ENCODE data around the gene DMBT1.

The DMBT1 gene

DNA sequence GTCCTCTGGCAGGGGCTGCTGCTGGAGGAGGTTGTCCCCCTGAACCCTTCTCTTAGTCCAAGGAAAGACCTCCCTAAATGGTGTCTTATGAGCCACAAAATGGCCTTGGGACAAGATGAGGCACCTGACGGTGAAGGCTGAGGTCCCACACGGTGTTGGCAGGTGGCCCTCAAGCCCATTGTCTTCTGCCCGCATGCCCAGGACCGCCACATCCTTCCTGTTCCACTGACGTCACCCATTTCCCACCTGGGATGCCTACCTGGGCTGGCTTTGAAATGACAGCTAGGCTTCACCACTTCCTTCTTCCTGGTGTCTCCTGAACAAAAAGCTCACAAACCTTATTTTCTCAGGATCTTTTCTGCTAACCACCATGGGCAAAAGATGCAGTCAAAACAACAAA lies 2.1 kb upstream of the DMBT1 start:
- H3K9me3 ChIP-seq (ENCODE audit: control insufficient read depth in 5 of 5, low read length in 5 of 5), result no peaks in the 10 kb centered on the region
- H3K36me3 ChIP-seq (ENCODE audit: control insufficient read depth in 5 of 5, insufficient read depth in 5 of 5, low read length in 5 of 5), result no peaks in the 10 kb centered on the region
- no peak overlapping the region for H3K9ac ChIP-seq (ENCODE audit: low read length in 5 of 5)
- no peak overlapping the region for H3K27ac ChIP-seq (ENCODE audit: low read depth, low read length)
- peaks cover 3 to 24% (median 11%) of the 10 kb centered on the region in 5 donors for H3K27me3 ChIP-seq (ENCODE audit: control insufficient read depth in 5 of 5, insufficient read depth in 4 of 5, low read length in 5 of 5)
- no peak overlapping the region for H3K4me3 ChIP-seq (ENCODE audit: low read depth in 1 of 5, low read length in 5 of 5)
- no peaks in the 10 kb centered on the region for H3K4me1 ChIP-seq (ENCODE audit: control insufficient read depth in 5 of 5, insufficient read depth in 5 of 5, low read length in 5 of 5)

DNA sequence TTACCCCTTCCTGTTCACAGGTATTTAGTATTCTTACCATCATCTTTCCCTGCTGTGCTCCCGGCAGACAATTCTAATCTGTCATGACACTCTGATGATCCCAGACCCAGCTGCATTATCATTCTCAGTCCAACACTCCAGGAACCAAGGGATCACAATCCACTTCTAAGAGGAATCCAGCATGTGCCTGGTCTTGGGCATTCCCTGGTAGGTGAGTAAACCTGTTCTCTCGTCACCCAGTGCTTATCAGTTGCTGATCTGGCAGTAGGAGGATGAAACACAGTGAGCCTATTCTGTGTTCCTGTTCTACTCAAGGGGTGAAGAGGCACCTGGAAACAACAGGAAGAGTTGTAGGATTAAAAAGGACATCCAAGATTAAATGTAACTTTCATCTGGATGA lies 1.3 kb upstream of the DMBT1 start:
- Histone ChIP-seq H3K9ac (ENCODE audit: low read length in 5 of 5) (no peak overlapping the region), H3K27ac (ENCODE audit: low read depth, low read length) (no peak overlapping the region), H3K36me3 (ENCODE audit: control insufficient read depth in 5 of 5, insufficient read depth in 5 of 5, low read length in 5 of 5) (no peaks in the 10 kb centered on the region), H3K4me1 (ENCODE audit: control insufficient read depth in 5 of 5, insufficient read depth in 5 of 5, low read length in 5 of 5) (no peaks in the 10 kb centered on the region), H3K9me3 (ENCODE audit: control insufficient read depth in 5 of 5, low read length in 5 of 5) (no peaks in the 10 kb centered on the region), H3K4me3 (ENCODE audit: low read depth in 1 of 5, low read length in 5 of 5) (no peak overlapping the region), H3K27me3 (ENCODE audit: control insufficient read depth in 5 of 5, insufficient read depth in 4 of 5, low read length in 5 of 5) (peaks cover 3 to 24% (median 11%) of the 10 kb centered on the region in 5 donors)

DNA sequence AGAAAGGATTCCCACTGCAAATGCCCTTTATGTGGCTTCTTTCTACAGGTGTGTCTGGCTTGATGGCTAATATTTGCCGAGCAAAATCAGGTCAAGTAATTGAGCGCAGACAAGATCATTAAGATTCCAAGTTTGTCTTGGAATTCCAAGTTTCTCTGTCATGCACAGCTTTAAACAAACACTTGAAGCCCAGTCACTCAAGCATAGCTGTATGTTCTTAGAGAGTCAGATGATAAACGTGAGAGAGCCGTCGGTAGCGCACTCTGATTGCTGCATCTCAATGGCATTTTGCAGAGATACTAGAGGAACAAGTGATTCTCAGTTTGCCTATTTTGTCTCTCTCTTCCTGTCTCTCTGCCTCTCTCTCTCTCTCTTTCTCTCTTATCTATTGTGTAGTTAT lies 658 bp downstream of the DMBT1 start:
- Histone ChIP-seq H3K9ac (ENCODE audit: low read length in 5 of 5) (no peak overlapping the region), H3K9me3 (ENCODE audit: control insufficient read depth in 5 of 5, low read length in 5 of 5) (no peaks in the 10 kb centered on the region), H3K4me1 (ENCODE audit: control insufficient read depth in 5 of 5, insufficient read depth in 5 of 5, low read length in 5 of 5) (peaks cover 0 to 7% (median 4%) of the 10 kb centered on the region in 5 donors), H3K4me3 (ENCODE audit: low read depth in 1 of 5, low read length in 5 of 5) (no peak overlapping the region), H3K27ac (ENCODE audit: low read depth, low read length) (no peak overlapping the region), H3K36me3 (ENCODE audit: control insufficient read depth in 5 of 5, insufficient read depth in 5 of 5, low read length in 5 of 5) (no peaks in the 10 kb centered on the region), H3K27me3 (ENCODE audit: control insufficient read depth in 5 of 5, insufficient read depth in 4 of 5, low read length in 5 of 5) (peaks cover 3 to 23% (median 10%) of the 10 kb centered on the region in 5 donors)

DNA sequence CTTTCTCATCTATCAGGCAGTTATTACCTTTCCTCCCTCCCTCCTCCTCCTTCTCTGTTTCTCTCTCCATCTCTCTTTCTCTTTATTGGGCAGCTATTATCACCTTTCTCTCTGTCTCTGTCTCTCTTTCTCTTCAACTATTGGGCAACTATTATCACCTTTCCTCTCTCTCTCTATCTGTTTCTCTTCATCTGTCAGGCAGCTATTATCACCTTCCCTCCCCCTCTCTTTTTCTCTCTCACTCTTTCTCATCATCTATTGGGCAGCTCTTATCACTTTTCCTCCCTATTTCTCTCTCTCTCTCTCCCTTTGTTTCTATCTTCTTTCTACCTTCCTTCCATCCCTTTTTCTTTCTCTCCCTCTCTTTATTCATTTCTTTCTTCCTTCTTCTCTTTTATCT lies 1.2 kb downstream of the DMBT1 start:
- Histone ChIP-seq H3K9me3 (ENCODE audit: control insufficient read depth in 5 of 5, low read length in 5 of 5) (no peaks in the 10 kb centered on the region), H3K27me3 (ENCODE audit: control insufficient read depth in 5 of 5, insufficient read depth in 4 of 5, low read length in 5 of 5) (peaks cover 3 to 17% (median 6%) of the 10 kb centered on the region in 5 donors)

DNA sequence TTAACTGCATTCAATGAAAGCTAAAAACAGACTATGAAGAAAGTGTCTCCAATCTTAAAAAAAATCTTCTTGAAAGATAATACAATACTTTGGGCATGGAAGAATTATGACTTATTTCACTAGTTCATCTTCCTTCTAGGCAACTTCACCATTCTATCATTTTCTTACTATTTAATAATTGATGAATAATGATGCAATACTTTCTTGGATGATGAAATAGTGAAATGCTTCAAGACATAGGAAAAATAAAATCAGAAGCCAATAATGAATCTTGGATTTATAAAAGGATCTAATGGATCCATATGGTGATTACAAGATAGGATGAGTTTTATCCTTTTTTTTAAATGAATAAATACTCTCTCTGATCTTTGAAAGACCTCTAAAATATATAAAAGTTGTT lies 4.4 kb downstream of the DMBT1 start:
- Histone ChIP-seq H3K4me1 (ENCODE audit: control insufficient read depth in 5 of 5, insufficient read depth in 5 of 5, low read length in 5 of 5) (peaks cover 0 to 7% (median 4%) of the 10 kb centered on the region in 5 donors), H3K9ac (ENCODE audit: low read length in 5 of 5) (no peak overlapping the region), H3K27me3 (ENCODE audit: control insufficient read depth in 5 of 5, insufficient read depth in 4 of 5, low read length in 5 of 5) (peaks cover 3 to 9% (median 3%) of the 10 kb centered on the region in 5 donors), H3K27ac (ENCODE audit: low read depth, low read length) (no peak overlapping the region), H3K9me3 (ENCODE audit: control insufficient read depth in 5 of 5, low read length in 5 of 5) (no peaks in the 10 kb centered on the region), H3K4me3 (ENCODE audit: low read depth in 1 of 5, low read length in 5 of 5) (no peak overlapping the region), H3K36me3 (ENCODE audit: control insufficient read depth in 5 of 5, insufficient read depth in 5 of 5, low read length in 5 of 5) (no peaks in the 10 kb centered on the region)

More for the DNA sequence above, 1.2 kb downstream of the DMBT1 start:
- Histone ChIP-seq H3K36me3 (ENCODE audit: control insufficient read depth in 5 of 5, insufficient read depth in 5 of 5, low read length in 5 of 5) (no peaks in the 10 kb centered on the region), H3K27ac (ENCODE audit: low read depth, low read length) (no peak overlapping the region), H3K4me3 (ENCODE audit: low read depth in 1 of 5, low read length in 5 of 5) (no peak overlapping the region), H3K9ac (ENCODE audit: low read length in 5 of 5) (no peak overlapping the region), H3K4me1 (ENCODE audit: control insufficient read depth in 5 of 5, insufficient read depth in 5 of 5, low read length in 5 of 5) (peaks cover 0 to 7% (median 4%) of the 10 kb centered on the region in 5 donors)

DNA sequence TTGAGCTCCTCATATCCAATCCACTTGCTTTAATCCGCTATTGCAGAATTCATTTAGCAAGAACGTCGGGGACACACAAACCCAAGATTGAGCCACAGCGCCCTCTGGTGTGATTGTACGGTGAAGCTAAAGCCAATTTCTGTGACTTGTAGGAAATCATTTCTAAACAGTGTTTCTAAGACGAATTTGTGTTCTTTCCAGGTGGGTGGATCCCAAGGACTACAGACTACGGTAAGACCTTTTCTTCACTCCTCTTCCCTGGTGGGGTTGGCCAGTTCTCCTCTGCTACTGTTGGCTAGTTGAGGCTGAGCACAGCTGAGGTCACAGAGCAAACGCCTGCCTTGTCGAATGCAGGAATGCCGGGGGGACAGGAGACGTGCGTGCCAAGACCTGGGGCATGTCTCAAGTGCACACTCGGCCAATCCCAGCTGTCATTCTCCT lies 5.2 kb downstream of the DMBT1 start:
- Histone ChIP-seq H3K9ac (ENCODE audit: low read length in 5 of 5) (peak overlapping the region in 2 of 5 donors; percentile 9 to 30), H3K36me3 (ENCODE audit: control insufficient read depth in 5 of 5, insufficient read depth in 5 of 5, low read length in 5 of 5) (no peaks in the 10 kb centered on the region), H3K9me3 (ENCODE audit: control insufficient read depth in 5 of 5, low read length in 5 of 5) (no peaks in the 10 kb centered on the region), H3K27ac (ENCODE audit: low read depth, low read length) (no peak overlapping the region), H3K27me3 (ENCODE audit: control insufficient read depth in 5 of 5, insufficient read depth in 4 of 5, low read length in 5 of 5) (peaks cover 3 to 6% (median 3%) of the 10 kb centered on the region in 5 donors), H3K4me3 (ENCODE audit: low read depth in 1 of 5, low read length in 5 of 5) (peak overlapping the region in 4 of 5 donors; percentile 42 to 61 (median 44)), H3K4me1 (ENCODE audit: control insufficient read depth in 5 of 5, insufficient read depth in 5 of 5, low read length in 5 of 5) (peaks cover 0 to 7% (median 4%) of the 10 kb centered on the region in 5 donors)

DNA sequence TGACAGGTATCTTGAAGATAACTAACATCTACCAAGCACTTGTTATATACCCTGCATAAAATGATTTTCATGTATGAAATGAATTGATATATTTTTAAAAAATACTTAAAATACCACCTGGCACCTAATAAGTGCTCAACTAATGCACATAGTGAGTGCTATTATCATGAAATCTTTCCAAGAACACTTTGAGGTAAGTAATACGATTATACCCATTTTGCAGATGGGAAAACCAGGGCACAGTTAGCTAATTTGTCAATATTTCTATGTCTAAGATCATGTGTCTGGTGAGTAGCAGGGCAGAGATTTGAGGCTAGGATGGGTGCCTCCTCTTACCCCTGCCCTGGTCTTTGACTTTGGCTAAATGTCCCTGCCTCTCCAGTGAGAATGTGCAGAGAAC lies 6.1 kb downstream of the DMBT1 start:
- Histone ChIP-seq H3K4me3 (ENCODE audit: low read depth in 1 of 5, low read length in 5 of 5) (no peak overlapping the region), H3K9ac (ENCODE audit: low read length in 5 of 5) (no peak overlapping the region), H3K27ac (ENCODE audit: low read depth, low read length) (no peak overlapping the region), H3K9me3 (ENCODE audit: control insufficient read depth in 5 of 5, low read length in 5 of 5) (no peaks in the 10 kb centered on the region), H3K36me3 (ENCODE audit: control insufficient read depth in 5 of 5, insufficient read depth in 5 of 5, low read length in 5 of 5) (no peaks in the 10 kb centered on the region), H3K27me3 (ENCODE audit: control insufficient read depth in 5 of 5, insufficient read depth in 4 of 5, low read length in 5 of 5) (peaks cover 0 to 6% (median 3%) of the 10 kb centered on the region in 5 donors), H3K4me1 (ENCODE audit: control insufficient read depth in 5 of 5, insufficient read depth in 5 of 5, low read length in 5 of 5) (peaks cover 0 to 7% (median 4%) of the 10 kb centered on the region in 5 donors)

DNA sequence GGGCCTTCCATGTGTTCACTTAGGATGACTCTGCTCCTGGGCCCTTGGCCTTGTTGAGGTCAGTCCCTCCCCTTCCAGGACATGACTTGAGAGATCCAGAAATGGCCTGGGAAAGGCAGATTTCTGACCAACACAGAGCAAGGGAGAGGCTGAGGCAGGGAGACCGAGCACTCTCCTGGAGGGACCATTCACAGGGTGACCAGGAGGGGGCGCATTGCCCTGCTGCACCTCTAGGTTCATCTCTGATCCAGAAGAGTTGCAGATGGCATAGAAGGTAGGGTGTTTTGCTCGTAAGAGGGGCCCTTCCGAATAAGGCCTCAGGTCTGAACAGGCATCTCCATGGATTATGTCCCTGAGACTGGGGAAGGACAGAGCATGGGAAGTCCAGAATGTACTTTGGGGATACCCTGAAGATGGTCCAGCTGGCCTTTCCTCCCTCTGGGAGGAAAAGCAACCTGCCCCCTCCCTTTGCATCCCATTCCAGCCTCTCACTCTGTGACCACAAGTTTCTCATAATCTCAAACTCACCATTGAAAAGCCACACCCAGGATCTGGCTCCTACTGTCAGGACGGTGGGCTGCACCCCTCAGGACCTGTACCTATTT lies 6.6 kb downstream of the DMBT1 start:
- no peaks in the 10 kb centered on the region for H3K36me3 ChIP-seq (ENCODE audit: control insufficient read depth in 5 of 5, insufficient read depth in 5 of 5, low read length in 5 of 5)
- no peak overlapping the region for H3K9ac ChIP-seq (ENCODE audit: low read length in 5 of 5)
- peaks cover 0 to 7% (median 4%) of the 10 kb centered on the region in 5 donors for H3K4me1 ChIP-seq (ENCODE audit: control insufficient read depth in 5 of 5, insufficient read depth in 5 of 5, low read length in 5 of 5)
- H3K27ac ChIP-seq (ENCODE audit: low read depth, low read length), result no peak overlapping the region
- peaks cover 0 to 6% (median 3%) of the 10 kb centered on the region in 5 donors for H3K27me3 ChIP-seq (ENCODE audit: control insufficient read depth in 5 of 5, insufficient read depth in 4 of 5, low read length in 5 of 5)
- H3K9me3 ChIP-seq (ENCODE audit: control insufficient read depth in 5 of 5, low read length in 5 of 5), result no peaks in the 10 kb centered on the region
- no peak overlapping the region for H3K4me3 ChIP-seq (ENCODE audit: low read depth in 1 of 5, low read length in 5 of 5)

DNA sequence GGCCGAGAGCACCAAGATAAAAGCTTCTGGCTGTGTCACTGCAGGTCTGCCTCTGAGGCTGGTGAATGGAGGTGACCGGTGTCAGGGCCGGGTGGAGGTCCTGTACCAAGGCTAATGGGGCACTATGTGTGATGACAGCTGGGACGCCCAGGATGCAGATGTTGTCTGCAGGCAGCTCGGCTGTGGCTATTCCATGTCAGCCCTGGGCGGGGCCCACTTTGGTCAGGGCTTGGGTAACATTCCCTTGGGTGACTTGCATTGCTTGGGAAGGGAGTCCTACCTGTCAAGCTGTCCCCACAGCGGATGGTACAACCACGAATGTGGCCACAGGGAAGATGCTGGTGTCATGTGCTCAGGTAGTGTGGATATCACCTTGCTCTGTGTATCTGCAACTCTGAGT lies 8.0 kb downstream of the DMBT1 start:
- peaks cover 0 to 7% (median 4%) of the 10 kb centered on the region in 5 donors for H3K4me1 ChIP-seq (ENCODE audit: control insufficient read depth in 5 of 5, insufficient read depth in 5 of 5, low read length in 5 of 5)
- no peak overlapping the region for H3K4me3 ChIP-seq (ENCODE audit: low read depth in 1 of 5, low read length in 5 of 5)
- no peak overlapping the region for H3K27ac ChIP-seq (ENCODE audit: low read depth, low read length)
- no peaks in the 10 kb centered on the region for H3K36me3 ChIP-seq (ENCODE audit: control insufficient read depth in 5 of 5, insufficient read depth in 5 of 5, low read length in 5 of 5)
- H3K9ac ChIP-seq (ENCODE audit: low read length in 5 of 5), result no peak overlapping the region
- H3K9me3 ChIP-seq (ENCODE audit: control insufficient read depth in 5 of 5, low read length in 5 of 5), result no peaks in the 10 kb centered on the region
- no peaks in the 10 kb centered on the region for H3K27me3 ChIP-seq (ENCODE audit: control insufficient read depth in 5 of 5, insufficient read depth in 4 of 5, low read length in 5 of 5)

DNA sequence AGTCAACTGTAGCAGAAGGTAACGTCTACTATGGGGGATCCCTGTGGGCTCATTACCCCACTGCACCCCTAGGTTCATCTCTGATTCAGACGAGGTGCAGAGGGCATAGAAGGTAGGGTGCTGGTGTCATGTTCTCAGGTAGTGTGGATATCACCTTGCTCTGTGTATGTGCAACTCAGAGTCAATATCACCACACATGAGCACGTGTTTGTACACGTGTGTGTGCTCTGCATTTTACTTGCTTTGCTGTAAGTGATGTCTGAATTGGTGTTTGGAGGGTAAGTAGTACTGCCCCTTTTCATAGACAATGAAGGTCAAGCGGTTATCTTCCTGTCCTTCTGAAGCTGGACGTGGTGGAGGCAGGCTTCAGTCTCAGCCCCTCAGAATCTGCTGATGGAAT lies 10.4 kb downstream of the DMBT1 start:
- Histone ChIP-seq H3K36me3 (ENCODE audit: control insufficient read depth in 5 of 5, insufficient read depth in 5 of 5, low read length in 5 of 5) (no peaks in the 10 kb centered on the region), H3K9me3 (ENCODE audit: control insufficient read depth in 5 of 5, low read length in 5 of 5) (peaks cover 0 to 17% (median 13%) of the 10 kb centered on the region in 5 donors), H3K9ac (ENCODE audit: low read length in 5 of 5) (no peak overlapping the region), H3K4me1 (ENCODE audit: control insufficient read depth in 5 of 5, insufficient read depth in 5 of 5, low read length in 5 of 5) (peaks cover 0 to 3% (median 1%) of the 10 kb centered on the region in 5 donors), H3K27me3 (ENCODE audit: control insufficient read depth in 5 of 5, insufficient read depth in 4 of 5, low read length in 5 of 5) (no peaks in the 10 kb centered on the region), H3K27ac (ENCODE audit: low read depth, low read length) (no peak overlapping the region), H3K4me3 (ENCODE audit: low read depth in 1 of 5, low read length in 5 of 5) (no peak overlapping the region)
